ENCODE measurements around the gene COA1. TPM values are rescaled to one million over a fixed set of nuclear protein-coding genes. Genes with fewer than 3 reads are reported as not detected.

The COA1 gene
- total RNA-seq, 1 donor from 2014 or later = 16.3 TPM

GRCh38 chr7:43769281-43769680, 40.0 kb upstream of the COA1 start:
- no peak overlapping the region for H3K27ac ChIP-seq
- H3K9me3 ChIP-seq = no peaks in the 10 kb centered on the region
- TF ChIP-seq, protein P1, sequence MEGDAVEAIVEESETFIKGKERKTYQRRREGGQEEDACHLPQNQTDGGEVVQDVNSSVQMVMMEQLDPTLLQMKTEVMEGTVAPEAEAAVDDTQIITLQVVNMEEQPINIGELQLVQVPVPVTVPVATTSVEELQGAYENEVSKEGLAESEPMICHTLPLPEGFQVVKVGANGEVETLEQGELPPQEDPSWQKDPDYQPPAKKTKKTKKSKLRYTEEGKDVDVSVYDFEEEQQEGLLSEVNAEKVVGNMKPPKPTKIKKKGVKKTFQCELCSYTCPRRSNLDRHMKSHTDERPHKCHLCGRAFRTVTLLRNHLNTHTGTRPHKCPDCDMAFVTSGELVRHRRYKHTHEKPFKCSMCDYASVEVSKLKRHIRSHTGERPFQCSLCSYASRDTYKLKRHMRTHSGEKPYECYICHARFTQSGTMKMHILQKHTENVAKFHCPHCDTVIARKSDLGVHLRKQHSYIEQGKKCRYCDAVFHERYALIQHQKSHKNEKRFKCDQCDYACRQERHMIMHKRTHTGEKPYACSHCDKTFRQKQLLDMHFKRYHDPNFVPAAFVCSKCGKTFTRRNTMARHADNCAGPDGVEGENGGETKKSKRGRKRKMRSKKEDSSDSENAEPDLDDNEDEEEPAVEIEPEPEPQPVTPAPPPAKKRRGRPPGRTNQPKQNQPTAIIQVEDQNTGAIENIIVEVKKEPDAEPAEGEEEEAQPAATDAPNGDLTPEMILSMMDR (IDR thresholded peaks at IDR 0.05) = no peak
- intact Hi-C loops (cut with DNase I) = no loop called here
- H3K27me3 ChIP-seq = no peaks in the 10 kb centered on the region
- no peak for DNase-seq (ENCODE audit: low spot score in 2 of 2)
- H3K4me3 ChIP-seq = no peak overlapping the region
- peaks cover 10 to 22% of the 10 kb centered on the region in 2 donors for H3K36me3 ChIP-seq
- H3K4me1 ChIP-seq = peaks cover 0 to 7% of the 10 kb centered on the region in 2 donors

DNA sequence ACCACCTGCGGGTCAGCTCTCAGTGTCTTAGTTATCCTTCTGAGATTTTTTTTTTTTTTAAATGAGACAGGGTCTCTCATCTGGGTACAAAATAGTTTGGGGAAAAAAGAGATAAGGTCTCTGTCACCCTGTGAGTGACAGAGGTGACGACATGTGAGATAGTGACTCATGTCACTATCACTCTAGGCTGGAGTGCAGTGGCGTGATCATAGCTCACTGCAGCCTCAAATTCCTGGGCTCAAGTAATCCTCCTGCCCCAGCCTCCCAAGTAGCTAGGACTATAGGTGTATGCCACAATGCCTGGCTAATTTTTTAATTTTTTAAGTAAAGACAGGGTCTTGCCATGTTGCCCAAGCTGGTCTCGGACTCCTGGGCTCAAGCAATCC, 39.6 kb upstream of the COA1 start:
- no peaks in the 10 kb centered on the region for H3K27me3 ChIP-seq
- H3K27ac ChIP-seq = no peak overlapping the region
- H3K4me1 ChIP-seq = peaks cover 0 to 7% of the 10 kb centered on the region in 2 donors
- H3K4me3 ChIP-seq = no peak overlapping the region
- H3K9me3 ChIP-seq = no peaks in the 10 kb centered on the region
- intact Hi-C loops (cut with DNase I) = no loop called here
- peaks cover 10 to 22% of the 10 kb centered on the region in 2 donors for H3K36me3 ChIP-seq
- no peak for DNase-seq (ENCODE audit: low spot score in 2 of 2)
- TF ChIP-seq, protein P1 (IDR thresholded peaks at IDR 0.05) = no peak

- intact Hi-C loops (cut with DNase I) = no loop called here
- TF ChIP-seq, protein P1 (IDR thresholded peaks at IDR 0.05) = no peak
These were observed 39.0 kb upstream of the COA1 start for GRCh38 chr7:43768201-43768886.

GRCh38 chr7:43767311-43767710, 38.0 kb upstream of the COA1 start:
- Histone ChIP-seq H3K9me3 (no peaks in the 10 kb centered on the region), H3K27me3 (no peaks in the 10 kb centered on the region), H3K4me3 (no peak overlapping the region), H3K27ac (no peak overlapping the region), H3K36me3 (peaks cover 8 to 13% of the 10 kb centered on the region in 2 donors), H3K4me1 (peaks cover 0 to 7% of the 10 kb centered on the region in 2 donors)
- intact Hi-C loops (cut with DNase I) = no loop called here
- TF ChIP-seq, protein P1 (IDR thresholded peaks at IDR 0.05) = no peak
- peak in 1 of 2 donors; percentile 22 for DNase-seq (ENCODE audit: low spot score in 2 of 2)

More at GRCh38 chr7:43768201-43768886, 39.0 kb upstream of the COA1 start:
- H3K36me3 ChIP-seq = peaks cover 10 to 22% of the 10 kb centered on the region in 2 donors
- H3K27me3 ChIP-seq = no peaks in the 10 kb centered on the region
- no peak for DNase-seq (ENCODE audit: low spot score in 2 of 2)
- no peaks in the 10 kb centered on the region for H3K9me3 ChIP-seq
- H3K4me3 ChIP-seq = no peak overlapping the region
- peaks cover 0 to 7% of the 10 kb centered on the region in 2 donors for H3K4me1 ChIP-seq
- no peak overlapping the region for H3K27ac ChIP-seq

- intact Hi-C loops (cut with DNase I) = no loop called here
- peaks cover 0 to 7% of the 10 kb centered on the region in 2 donors for H3K4me1 ChIP-seq
- H3K27me3 ChIP-seq = no peaks in the 10 kb centered on the region
- H3K9me3 ChIP-seq = no peaks in the 10 kb centered on the region
- TF ChIP-seq, protein P1 (IDR thresholded peaks at IDR 0.05) = no peak
- H3K27ac ChIP-seq = no peak overlapping the region
- DNase-seq (ENCODE audit: low spot score in 2 of 2) = no peak
- H3K4me3 ChIP-seq = no peak overlapping the region
- H3K36me3 ChIP-seq = peaks cover 3 to 6% of the 10 kb centered on the region in 2 donors
These were observed 37.2 kb upstream of the COA1 start for GRCh38 chr7:43766564-43766963.
